ENCODE measurements around the gene SLC8A1. TPM values are rescaled to one million over a fixed set of nuclear protein-coding genes. Genes with fewer than 3 reads are reported as not detected.

Gene SLC8A1
- total RNA-seq, 6 donors from 2014 or later = 21.8 to 58.6 (median 25.3) TPM

DNA sequence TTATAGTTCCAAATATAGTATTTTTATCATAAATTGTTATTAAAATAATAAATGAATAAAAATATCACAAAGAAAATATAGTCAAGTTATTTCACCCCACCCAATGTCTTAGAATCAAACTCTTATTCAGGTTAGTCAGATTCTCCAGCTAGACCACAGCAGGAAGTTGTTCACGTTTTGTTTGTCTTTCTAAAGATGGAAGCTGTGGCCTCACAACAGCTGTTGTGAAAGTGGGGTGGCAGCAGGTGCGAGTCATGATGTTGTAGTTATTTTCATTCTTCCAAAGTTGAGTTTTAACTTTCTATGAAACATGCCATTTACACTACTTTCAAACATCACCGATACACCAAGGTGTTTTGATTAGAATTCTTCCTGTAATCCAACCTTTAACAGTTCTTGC is 272.9 kb downstream of the SLC8A1 start:
- Histone ChIP-seq H3K4me1 (no peaks in the 10 kb centered on the region), H3K27me3 (no peaks in the 10 kb centered on the region), H3K27ac (no peak overlapping the region), H3K9me3 (no peaks in the 10 kb centered on the region), H3K36me3 (no peaks in the 10 kb centered on the region), H3K4me3 (no peak overlapping the region)
- DNase-seq = no peak
- ATAC-seq (ENCODE audit: low FRiP score in 2 of 2) = no peak
- 58 to 71% methylated on average over 3 of the region's 3 CpGs for WGBS, 2 donors
- no peak for TF ChIP-seq POLR2AphosphoS5 (IDR thresholded peaks at IDR 0.05)
- TF ChIP-seq EP300 (IDR thresholded peaks at IDR 0.05) = no peak
- TF ChIP-seq, protein P1, sequence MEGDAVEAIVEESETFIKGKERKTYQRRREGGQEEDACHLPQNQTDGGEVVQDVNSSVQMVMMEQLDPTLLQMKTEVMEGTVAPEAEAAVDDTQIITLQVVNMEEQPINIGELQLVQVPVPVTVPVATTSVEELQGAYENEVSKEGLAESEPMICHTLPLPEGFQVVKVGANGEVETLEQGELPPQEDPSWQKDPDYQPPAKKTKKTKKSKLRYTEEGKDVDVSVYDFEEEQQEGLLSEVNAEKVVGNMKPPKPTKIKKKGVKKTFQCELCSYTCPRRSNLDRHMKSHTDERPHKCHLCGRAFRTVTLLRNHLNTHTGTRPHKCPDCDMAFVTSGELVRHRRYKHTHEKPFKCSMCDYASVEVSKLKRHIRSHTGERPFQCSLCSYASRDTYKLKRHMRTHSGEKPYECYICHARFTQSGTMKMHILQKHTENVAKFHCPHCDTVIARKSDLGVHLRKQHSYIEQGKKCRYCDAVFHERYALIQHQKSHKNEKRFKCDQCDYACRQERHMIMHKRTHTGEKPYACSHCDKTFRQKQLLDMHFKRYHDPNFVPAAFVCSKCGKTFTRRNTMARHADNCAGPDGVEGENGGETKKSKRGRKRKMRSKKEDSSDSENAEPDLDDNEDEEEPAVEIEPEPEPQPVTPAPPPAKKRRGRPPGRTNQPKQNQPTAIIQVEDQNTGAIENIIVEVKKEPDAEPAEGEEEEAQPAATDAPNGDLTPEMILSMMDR (IDR thresholded peaks at IDR 0.05) = no peak
- no peak for TF ChIP-seq POLR2A (IDR thresholded peaks at IDR 0.05)

DNA sequence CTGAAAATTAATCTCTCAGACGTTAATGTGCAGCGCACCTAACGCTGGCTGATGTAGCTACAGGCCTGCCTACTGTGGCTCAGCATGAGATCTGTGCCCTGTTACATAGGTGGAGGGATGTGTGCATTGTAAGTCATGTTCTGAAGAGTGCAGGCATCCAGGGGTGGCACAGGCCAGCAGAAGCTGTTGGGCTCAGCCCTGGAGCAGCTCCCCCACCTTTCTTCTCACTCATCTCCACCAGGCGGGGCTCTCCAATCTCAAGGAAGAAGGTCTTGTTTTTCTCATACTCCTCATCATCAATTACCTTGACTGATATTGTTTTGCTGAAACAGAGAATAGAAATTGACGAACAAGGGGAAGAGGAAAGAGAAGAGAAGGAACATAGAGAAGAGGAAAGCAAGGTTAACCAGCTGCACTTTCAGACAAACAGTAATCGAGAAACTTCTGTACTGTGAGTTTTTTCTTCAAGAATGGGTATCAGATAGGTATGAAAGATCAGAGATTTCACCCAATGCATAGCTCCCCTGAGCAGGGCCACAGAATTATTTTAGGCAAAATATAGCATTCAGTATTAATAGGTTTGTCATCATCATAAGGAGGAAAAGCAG is 273.6 kb downstream of the SLC8A1 start:
- no peak for ATAC-seq (ENCODE audit: low FRiP score in 2 of 2)
- H3K9me3 ChIP-seq = no peaks in the 10 kb centered on the region
- H3K4me3 ChIP-seq = no peak overlapping the region
- no peaks in the 10 kb centered on the region for H3K27me3 ChIP-seq
- WGBS, 2 donors = 91 to 93% methylated on average over 6 of the region's 6 CpGs
- H3K36me3 ChIP-seq = no peaks in the 10 kb centered on the region
- H3K4me1 ChIP-seq = no peaks in the 10 kb centered on the region
- no peak overlapping the region for H3K27ac ChIP-seq
- no peak for DNase-seq
- TF ChIP-seq POLR2A (IDR thresholded peaks at IDR 0.05) = no peak
- no peak for TF ChIP-seq EP300 (IDR thresholded peaks at IDR 0.05)
- TF ChIP-seq POLR2AphosphoS5 (IDR thresholded peaks at IDR 0.05) = no peak
- TF ChIP-seq, protein P1 (IDR thresholded peaks at IDR 0.05) = no peak

DNA sequence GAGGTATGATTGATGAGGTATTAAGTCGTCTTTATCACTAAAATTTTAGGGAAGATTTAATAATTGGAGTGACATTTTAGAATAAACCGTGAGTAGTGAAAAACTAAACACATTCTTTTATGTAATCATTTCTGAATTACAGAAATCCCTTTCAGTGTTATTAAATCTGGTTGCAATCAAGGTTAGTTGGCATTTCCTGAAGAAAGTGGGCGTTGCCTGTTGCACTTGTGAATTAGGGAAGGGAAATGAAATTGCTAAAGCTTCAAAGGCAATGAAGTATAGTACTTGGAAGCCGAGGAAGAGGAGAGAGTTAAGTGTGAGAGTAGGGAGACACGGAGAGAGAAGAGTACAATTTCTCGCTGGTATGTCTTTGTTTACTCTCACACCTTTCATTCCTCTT is 274.5 kb downstream of the SLC8A1 start:
- H3K4me1 ChIP-seq = no peaks in the 10 kb centered on the region
- no peak for DNase-seq
- TF ChIP-seq EP300 (IDR thresholded peaks at IDR 0.05) (no peak), POLR2AphosphoS5 (IDR thresholded peaks at IDR 0.05) (no peak), POLR2A (IDR thresholded peaks at IDR 0.05) (no peak)
- TF ChIP-seq, protein P1 (IDR thresholded peaks at IDR 0.05) = no peak
- no peak for ATAC-seq (ENCODE audit: low FRiP score in 2 of 2)
- H3K36me3 ChIP-seq = no peaks in the 10 kb centered on the region
- 55 to 58% methylated on average over 6 of the region's 6 CpGs for WGBS, 2 donors
- H3K27me3 ChIP-seq = no peaks in the 10 kb centered on the region
- no peak overlapping the region for H3K4me3 ChIP-seq
- H3K9me3 ChIP-seq = no peaks in the 10 kb centered on the region
- no peak overlapping the region for H3K27ac ChIP-seq

DNA sequence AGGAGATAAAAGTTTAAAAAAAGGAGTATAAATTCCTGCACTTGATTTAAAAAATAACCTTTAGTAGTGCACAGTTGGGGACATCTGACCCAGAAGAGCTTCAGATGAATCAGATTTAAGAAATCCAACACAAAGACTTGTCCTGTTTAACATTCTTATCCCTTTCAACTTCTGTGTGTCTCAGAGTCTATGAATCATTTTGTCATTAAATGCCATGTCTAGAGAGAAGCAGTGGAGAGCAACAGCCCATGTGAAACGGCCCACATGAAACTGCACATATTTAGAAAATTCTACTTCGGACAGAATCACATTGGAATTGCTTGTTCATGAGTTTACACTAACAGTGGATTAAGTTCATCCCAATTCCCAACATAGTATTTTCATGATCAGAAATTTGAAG is 278.6 kb downstream of the SLC8A1 start:
- Histone ChIP-seq H3K4me3 (no peak overlapping the region), H3K36me3 (no peaks in the 10 kb centered on the region), H3K9me3 (no peaks in the 10 kb centered on the region), H3K4me1 (no peaks in the 10 kb centered on the region), H3K27me3 (no peaks in the 10 kb centered on the region), H3K27ac (no peak overlapping the region)
- DNase-seq = no peak
- TF ChIP-seq EP300 (IDR thresholded peaks at IDR 0.05) = no peak
- no peak for TF ChIP-seq POLR2AphosphoS5 (IDR thresholded peaks at IDR 0.05)
- TF ChIP-seq, protein P1 (IDR thresholded peaks at IDR 0.05) = no peak
- no peak for TF ChIP-seq POLR2A (IDR thresholded peaks at IDR 0.05)
- 66 to 93% methylated on average over 2 of the region's 2 CpGs for WGBS, 2 donors
- ATAC-seq (ENCODE audit: low FRiP score in 2 of 2) = no peak

DNA sequence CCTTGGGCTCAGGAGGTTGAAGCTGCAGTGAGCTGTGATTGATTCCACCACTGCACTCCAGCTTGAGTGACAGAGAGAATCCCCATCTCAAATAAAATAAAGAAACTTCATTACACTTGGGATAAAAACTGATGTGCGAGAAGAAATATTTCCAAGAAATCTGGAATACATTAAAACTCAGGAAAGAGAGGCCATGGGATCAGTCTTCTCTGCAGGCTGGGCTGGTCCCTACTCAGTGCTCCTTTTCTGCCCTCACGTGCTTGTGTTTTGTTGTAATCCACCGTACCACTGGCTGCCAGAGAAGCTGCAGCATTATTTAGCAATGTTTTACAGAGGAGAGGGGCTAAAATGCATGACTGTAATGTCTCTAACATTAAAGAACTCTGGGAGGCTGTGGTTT is 282.0 kb downstream of the SLC8A1 start:
- DNase-seq (no peak), ATAC-seq (ENCODE audit: low FRiP score in 2 of 2) (no peak)
- Histone ChIP-seq H3K4me3 (no peak overlapping the region), H3K36me3 (no peaks in the 10 kb centered on the region), H3K27me3 (no peaks in the 10 kb centered on the region), H3K9me3 (no peaks in the 10 kb centered on the region), H3K27ac (no peak overlapping the region), H3K4me1 (peaks cover 0 to 4% (median 3%) of the 10 kb centered on the region in 4 donors)
- 93 to 94% methylated on average over 3 of the region's 3 CpGs for WGBS, 2 donors
- TF ChIP-seq EP300 (IDR thresholded peaks at IDR 0.05) = no peak
- TF ChIP-seq POLR2AphosphoS5 (IDR thresholded peaks at IDR 0.05) = no peak
- TF ChIP-seq, protein P1 (IDR thresholded peaks at IDR 0.05) = no peak
- TF ChIP-seq POLR2A (IDR thresholded peaks at IDR 0.05) = no peak

Measured in upper lobe of left lung (tissue), 6 donors.